Measurements from ENCODE around the gene FHL2. TPM values are rescaled to one million over a fixed set of nuclear protein-coding genes. Genes with fewer than 3 reads are reported as not detected.

The FHL2 gene
- total and polyA plus RNA-seq, 12 donors = 437 to 2,354 (median 1,410) TPM

- TF ChIP-seq CTCF (IDR thresholded peaks at IDR 0.05) = no peak
- H3K9me3 ChIP-seq = no peaks in the 10 kb centered on the region
- no peaks in the 10 kb centered on the region for H3K36me3 ChIP-seq
- DNase-seq = no peak
- H3K27ac ChIP-seq = peak overlapping the region; percentile 51 to 96 (median 90)
- ATAC-seq = no peak
- 28 to 35% methylated on average over 4 of the region's 4 CpGs for WGBS, 2 donors
- intact Hi-C loops (cut with DNase I) = loop anchor here in 3 of 10 donors (5.0 to 10.0 kb wide), 3 partner anchors 58 to 85 kb away; no protein-coding TSS in a partner anchor
- H3K27me3 ChIP-seq = no peaks in the 10 kb centered on the region
- peaks cover 0 to 56% (median 24%) of the 10 kb centered on the region in 9 donors for H3K4me1 ChIP-seq
- peak overlapping the region in 9 of 10 donors; percentile 41 to 62 (median 54) for H3K4me3 ChIP-seq
Measured at GRCh38 chr2:105432749-105433148, 33.9 kb upstream of the FHL2 start.

- no peak for TF ChIP-seq CTCF (IDR thresholded peaks at IDR 0.05)
- ATAC-seq (no peak), DNase-seq (no peak)
- H3K27me3 ChIP-seq = no peaks in the 10 kb centered on the region
- H3K9me3 ChIP-seq = no peaks in the 10 kb centered on the region
- H3K4me1 ChIP-seq = peaks cover 0 to 61% (median 24%) of the 10 kb centered on the region in 9 donors
- H3K27ac ChIP-seq = peak overlapping the region; percentile 51 to 96 (median 90)
- intact Hi-C loops (cut with DNase I) = loop anchor here in 3 of 10 donors (5.0 to 10.0 kb wide), 3 partner anchors 57 to 85 kb away; no protein-coding TSS in a partner anchor
- H3K4me3 ChIP-seq = peak overlapping the region in 6 of 10 donors; percentile 41 to 62 (median 56)
- H3K36me3 ChIP-seq = no peaks in the 10 kb centered on the region
- WGBS, 2 donors = 23 to 36% methylated on average over 2 of the region's 2 CpGs
Measured at GRCh38 chr2:105432044-105432399, 33.2 kb upstream of the FHL2 start.

- ATAC-seq (peak; percentile 5 to 76 (median 66)), DNase-seq (peak; percentile 71 to 83)
- H3K27me3 ChIP-seq = no peaks in the 10 kb centered on the region
- H3K4me3 ChIP-seq = peak overlapping the region in 4 of 10 donors; percentile 41 to 62 (median 51)
- intact Hi-C loops (cut with DNase I) = loop anchor here in 3 of 10 donors (2.0 to 10.0 kb wide), 4 partner anchors 57 to 86 kb away; no protein-coding TSS in a partner anchor
- WGBS, 2 donors = 13 to 15% methylated on average over 4 of the region's 4 CpGs
- no peak for TF ChIP-seq CTCF (IDR thresholded peaks at IDR 0.05)
- no peaks in the 10 kb centered on the region for H3K9me3 ChIP-seq
- H3K27ac ChIP-seq = peak overlapping the region; percentile 54 to 96 (median 90)
- peaks cover 0 to 66% (median 24%) of the 10 kb centered on the region in 9 donors for H3K4me1 ChIP-seq
- no peaks in the 10 kb centered on the region for H3K36me3 ChIP-seq
Measured at GRCh38 chr2:105431367-105432043, 32.7 kb upstream of the FHL2 start.

GRCh38 chr2:105428387-105429018 lies 29.7 kb upstream of the FHL2 start:
- Histone ChIP-seq H3K27ac (peak overlapping the region in 9 of 10 donors; percentile 1 to 93 (median 58)), H3K9me3 (peaks cover 0 to under 1% (median 0%) of the 10 kb centered on the region in 11 donors), H3K36me3 (no peaks in the 10 kb centered on the region), H3K4me1 (peaks cover 0 to 73% (median 24%) of the 10 kb centered on the region in 9 donors), H3K4me3 (no peak overlapping the region), H3K27me3 (no peaks in the 10 kb centered on the region)
- 49 to 73% methylated on average over 12 of the region's 12 CpGs for WGBS, 2 donors
- ATAC-seq (peak; percentile 18 to 64 (median 38)), DNase-seq (peak in 1 of 2 donors; percentile 49)
- no peak for TF ChIP-seq CTCF (IDR thresholded peaks at IDR 0.05)
- intact Hi-C loops (cut with DNase I) = no loop called here

Data from heart right ventricle (tissue), 16 donors.